NCI-H1092 treated with DMSO at 0.1 percent for 48 hours (cell line): ENCODE data around the gene MLXIP.

Source experiments
- DNase-seq: peaks from one replicate; lab custom pipeline; 2025; lab: John Stamatoyannopoulos, UW

Gene MLXIP

DNA sequence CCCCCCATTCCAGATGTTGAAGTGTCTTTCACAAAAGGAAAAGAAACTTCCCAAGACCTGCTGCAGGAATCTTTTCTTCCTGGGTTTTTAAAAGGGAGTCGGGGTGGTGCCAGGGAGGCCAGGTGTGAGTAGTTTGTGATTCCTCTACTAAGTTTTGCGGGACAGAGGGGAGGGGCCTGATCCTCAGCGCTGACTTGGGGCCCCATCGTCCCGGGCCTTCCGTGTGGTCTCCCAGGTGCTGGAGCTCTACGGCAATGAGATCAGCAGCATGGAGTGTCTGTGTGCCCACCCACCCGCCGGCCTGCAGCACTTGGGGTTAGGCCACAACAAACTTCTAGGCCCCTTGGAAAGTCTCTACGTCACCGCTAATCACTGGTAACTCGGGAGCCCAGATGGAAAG is 108.9 kb downstream of the MLXIP start:
- DNase-seq: no peak

DNA sequence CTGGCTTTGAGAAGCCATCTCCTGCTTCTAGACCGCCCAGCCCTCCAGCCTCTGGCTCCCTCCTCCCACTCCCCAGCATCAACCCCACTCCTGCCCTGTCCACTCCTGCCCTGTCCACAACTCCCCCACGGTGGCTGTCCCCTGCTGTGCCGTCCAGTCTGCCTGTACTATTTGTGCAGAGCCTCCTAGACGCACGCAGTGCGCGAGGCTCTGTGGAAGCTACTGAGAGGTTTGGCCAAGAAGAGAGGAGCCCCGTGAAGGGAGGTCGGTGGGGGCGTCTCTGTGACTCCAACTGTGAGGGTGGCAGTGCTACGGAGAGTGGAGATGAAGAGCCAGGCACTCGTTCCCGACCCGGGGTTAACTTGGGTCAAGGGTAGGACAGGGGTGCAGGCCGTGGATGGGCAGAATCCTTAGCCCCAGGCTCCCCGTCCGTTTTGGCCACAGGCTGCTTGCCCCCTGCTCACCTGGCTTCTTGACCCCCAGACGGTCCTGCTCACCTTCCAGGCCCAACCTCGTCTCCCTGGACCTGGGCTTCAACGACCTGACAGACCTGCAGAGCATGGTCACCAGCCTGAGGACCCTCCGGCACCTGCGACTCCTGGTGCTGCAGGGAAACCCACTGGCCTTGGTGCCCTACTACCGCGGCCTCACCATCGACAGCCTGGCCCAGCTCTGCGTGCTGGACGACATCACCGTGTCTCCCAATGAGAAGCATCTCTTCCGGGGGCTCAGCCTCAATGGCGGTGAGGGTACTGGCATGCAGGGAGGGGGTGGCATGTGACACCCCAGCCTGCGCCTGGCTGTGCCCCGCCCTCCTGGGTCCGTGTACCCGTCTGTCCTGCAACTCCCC is 111.3 kb downstream of the MLXIP start:
- no peak for DNase-seq

DNA sequence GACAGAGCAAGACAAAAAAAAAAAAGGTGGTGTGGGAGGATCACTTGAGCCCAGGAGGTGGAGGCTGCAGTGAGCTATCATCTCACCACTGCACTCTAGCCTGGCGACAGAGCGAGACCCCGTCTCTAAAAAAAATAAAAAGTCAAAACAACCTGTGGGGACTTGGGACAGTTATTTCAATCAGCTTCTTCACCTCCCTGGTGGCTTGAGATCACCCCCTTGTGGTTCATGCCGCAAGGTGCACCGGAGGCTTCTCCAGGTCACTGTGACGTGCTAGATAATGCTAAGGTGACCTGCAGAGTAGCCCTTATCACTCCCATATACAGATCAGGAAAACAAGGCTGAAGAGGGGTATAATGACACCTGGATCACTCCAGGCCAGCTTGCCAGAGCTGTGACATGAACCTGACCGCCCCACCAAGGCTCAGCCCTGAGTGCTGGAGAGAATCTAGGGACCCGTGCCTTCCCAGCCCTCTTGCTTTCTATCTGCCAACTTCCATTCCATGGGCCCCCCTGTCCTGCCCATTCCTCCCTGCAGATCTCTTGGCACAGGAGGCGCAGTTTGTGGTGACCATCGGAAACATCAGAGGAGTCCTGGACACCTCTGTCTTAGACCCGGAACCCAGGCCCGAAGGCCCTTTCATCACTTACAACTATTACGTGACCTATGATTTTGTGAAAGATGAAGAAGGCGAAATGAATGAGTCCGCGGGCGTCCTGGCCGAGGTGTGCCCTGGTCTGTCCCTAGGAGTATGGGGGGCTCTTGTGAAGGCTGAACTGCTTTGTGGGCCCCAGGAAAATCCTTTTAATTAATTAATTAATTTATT is 112.5 kb downstream of the MLXIP start:
- no peak for DNase-seq

DNA sequence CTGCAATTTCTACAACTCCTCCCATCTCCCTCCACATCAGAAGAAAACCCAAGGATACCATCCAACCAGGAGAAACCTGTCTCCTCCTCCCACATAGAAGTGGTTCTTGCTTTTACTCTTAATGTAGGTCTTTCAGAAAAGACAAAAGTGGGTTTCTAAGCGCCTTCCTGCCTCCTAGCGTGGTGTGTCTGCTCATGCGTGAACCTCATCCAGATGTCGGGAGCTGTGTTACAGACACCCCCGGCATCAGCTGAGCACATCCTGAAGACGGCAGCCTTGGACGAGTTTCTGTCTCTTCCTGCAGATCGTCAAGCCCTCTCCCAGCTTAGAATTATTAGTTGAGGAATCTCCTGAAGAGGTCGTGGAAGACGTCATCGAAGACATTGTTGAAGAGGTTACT is 113.9 kb downstream of the MLXIP start:
- no peak for DNase-seq

DNA sequence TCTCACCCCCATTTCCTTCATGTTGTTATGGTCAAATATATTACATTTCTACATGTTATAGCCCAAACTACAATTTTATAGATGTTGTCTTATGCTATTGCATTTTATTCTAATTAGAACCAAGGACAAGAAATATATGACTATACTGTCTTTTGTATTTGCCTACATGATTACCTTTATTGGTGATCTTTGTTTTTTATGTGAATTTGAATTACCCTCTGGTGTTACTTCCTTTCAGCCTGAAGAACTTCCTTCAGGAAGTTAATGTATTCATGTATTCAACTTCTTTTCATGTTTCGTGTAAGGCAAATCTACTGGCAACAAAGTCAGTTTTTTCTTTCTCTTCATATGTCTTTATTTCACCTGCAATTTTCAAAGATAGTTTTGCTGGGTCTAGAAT is 116.2 kb downstream of the MLXIP start:
- no peak for DNase-seq

DNA sequence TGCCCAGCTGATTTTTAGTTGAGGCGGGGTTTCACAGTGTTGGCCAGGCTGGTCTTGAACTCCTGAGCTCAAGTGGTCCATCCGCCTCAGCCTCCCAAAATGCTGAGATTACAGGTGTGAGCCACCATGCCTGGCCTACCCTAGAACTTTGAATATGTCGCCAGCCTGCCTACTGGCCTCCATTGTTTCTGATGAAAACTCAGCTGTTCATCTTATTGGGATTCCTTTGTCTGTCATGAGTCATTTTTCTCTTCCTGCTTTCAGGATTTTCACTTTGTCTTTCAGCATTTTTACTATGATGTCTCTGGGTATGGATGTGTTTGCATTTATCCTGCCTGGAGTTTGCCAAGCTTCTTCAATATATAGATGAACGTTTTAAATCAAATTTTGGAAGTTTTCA is 116.8 kb downstream of the MLXIP start:
- no peak for DNase-seq
